GM18517 (cell line): ENCODE data around the gene USP17L26.
"Not testable (repeated sequence)": the region's sequence is repeated elsewhere in the genome, so short reads cannot be mapped to it uniquely, and the experiment has no call there.

Source experiments
- ATAC-seq: cut with Tn5 transposase; IDR thresholded peaks from one replicate; pipeline ENCODE4 v1.9.1; 2021; ENCODE audit warnings: mild to moderate bottlenecking, moderate library complexity; ENCODE audit not compliant: unreplicated experiment

USP17L26 gene, protein sequence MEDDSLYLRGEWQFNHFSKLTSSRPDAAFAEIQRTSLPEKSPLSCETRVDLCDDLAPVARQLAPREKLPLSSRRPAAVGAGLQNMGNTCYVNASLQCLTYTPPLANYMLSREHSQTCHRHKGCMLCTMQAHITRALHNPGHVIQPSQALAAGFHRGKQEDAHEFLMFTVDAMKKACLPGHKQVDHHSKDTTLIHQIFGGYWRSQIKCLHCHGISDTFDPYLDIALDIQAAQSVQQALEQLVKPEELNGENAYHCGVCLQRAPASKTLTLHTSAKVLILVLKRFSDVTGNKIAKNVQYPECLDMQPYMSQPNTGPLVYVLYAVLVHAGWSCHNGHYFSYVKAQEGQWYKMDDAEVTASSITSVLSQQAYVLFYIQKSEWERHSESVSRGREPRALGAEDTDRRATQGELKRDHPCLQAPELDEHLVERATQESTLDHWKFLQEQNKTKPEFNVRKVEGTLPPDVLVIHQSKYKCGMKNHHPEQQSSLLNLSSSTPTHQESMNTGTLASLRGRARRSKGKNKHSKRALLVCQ

DNA sequence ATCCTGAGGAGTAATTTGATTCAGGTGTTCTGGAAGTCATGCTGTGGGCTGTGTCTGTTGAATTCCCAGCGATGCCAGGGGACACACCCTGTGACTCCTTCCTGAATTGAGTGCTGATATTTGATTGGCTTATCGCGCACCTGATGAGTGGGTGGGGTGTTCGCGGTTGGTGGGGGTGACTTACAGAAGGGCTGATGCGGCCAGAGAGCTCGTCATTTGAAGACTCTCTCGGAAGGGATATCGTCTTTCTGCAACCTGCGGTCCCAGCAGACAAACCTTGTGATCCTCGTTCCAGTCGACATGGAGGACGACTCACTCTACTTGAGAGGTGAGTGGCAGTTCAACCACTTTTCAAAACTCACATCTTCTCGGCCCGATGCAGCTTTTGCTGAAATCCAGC, at the start of gene USP17L26:
TSS of gene USP17L26 (plus strand) at position 301 of the 400 bp plus-strand sequence. CDS start at position 301, 0 bp downstream.
- ATAC-seq, result not testable (repeated sequence)

DNA sequence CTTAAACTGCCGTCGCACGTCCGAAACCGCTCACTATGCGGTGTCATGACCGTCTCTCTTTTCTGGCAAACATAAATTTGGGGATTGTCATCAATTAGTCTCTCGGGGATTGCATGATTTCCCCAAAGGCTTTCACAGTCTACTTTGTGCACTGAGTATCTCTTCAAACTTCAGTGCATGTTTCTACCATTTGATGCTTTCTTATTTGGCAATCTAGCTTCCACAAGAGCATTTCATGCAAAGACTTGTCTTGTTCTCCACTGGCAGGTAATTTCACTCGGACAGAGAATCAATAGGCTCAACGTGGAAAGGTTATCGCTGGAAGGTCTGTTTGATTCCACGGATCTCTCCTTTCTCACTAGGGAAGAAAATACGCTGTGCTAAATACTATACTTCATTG, 10.3 kb upstream of the USP17L26 start:
- ATAC-seq, result not testable (repeated sequence)

DNA sequence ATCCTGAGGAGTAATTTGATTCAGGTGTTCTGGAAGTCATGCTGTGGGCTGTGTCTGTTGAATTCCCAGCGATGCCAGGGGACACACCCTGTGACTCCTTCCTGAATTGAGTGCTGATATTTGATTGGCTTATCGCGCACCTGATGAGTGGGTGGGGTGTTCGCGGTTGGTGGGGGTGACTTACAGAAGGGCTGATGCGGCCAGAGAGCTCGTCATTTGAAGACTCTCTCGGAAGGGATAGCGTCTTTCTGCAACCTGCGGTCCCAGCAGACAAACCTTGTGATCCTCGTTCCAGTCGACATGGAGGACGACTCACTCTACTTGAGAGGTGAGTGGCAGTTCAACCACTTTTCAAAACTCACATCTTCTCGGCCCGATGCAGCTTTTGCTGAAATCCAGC, 9.6 kb upstream of the USP17L26 start, which contains the start of gene USP17L24:
TSS of gene USP17L24 (plus strand) at position 301 of the 400 bp plus-strand sequence. CDS start at position 301, 0 bp downstream.
- not testable (repeated sequence) for ATAC-seq

DNA sequence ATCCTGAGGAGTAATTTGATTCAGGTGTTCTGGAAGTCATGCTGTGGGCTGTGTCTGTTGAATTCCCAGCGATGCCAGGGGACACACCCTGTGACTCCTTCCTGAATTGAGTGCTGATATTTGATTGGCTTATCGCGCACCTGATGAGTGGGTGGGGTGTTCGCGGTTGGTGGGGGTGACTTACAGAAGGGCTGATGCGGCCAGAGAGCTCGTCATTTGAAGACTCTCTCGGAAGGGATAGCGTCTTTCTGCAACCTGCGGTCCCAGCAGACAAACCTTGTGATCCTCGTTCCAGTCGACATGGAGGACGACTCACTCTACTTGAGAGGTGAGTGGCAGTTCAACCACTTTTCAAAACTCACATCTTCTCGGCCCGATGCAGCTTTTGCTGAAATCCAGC, 4.8 kb upstream of the USP17L26 start, which contains the start of gene USP17L25:
TSS of gene USP17L25 (plus strand) at position 301 of the 400 bp plus-strand sequence. CDS start at position 301, 0 bp downstream.
- not testable (repeated sequence) for ATAC-seq

DNA sequence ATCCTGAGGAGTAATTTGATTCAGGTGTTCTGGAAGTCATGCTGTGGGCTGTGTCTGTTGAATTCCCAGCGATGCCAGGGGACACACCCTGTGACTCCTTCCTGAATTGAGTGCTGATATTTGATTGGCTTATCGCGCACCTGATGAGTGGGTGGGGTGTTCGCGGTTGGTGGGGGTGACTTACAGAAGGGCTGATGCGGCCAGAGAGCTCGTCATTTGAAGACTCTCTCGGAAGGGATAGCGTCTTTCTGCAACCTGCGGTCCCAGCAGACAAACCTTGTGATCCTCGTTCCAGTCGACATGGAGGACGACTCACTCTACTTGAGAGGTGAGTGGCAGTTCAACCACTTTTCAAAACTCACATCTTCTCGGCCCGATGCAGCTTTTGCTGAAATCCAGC, 4.6 kb downstream of the USP17L26 start, which contains the start of gene USP17L5:
TSS of gene USP17L5 (plus strand) at position 301 of the 400 bp plus-strand sequence. CDS start at position 301, 0 bp downstream.
- not testable (repeated sequence) for ATAC-seq

DNA sequence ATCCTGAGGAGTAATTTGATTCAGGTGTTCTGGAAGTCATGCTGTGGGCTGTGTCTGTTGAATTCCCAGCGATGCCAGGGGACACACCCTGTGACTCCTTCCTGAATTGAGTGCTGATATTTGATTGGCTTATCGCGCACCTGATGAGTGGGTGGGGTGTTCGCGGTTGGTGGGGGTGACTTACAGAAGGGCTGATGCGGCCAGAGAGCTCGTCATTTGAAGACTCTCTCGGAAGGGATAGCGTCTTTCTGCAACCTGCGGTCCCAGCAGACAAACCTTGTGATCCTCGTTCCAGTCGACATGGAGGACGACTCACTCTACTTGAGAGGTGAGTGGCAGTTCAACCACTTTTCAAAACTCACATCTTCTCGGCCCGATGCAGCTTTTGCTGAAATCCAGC, 9.4 kb downstream of the USP17L26 start, which contains the start of gene USP17L27:
TSS of gene USP17L27 (plus strand) at position 301 of the 400 bp plus-strand sequence. CDS start at position 301, 0 bp downstream.
- ATAC-seq, result not testable (repeated sequence)

DNA sequence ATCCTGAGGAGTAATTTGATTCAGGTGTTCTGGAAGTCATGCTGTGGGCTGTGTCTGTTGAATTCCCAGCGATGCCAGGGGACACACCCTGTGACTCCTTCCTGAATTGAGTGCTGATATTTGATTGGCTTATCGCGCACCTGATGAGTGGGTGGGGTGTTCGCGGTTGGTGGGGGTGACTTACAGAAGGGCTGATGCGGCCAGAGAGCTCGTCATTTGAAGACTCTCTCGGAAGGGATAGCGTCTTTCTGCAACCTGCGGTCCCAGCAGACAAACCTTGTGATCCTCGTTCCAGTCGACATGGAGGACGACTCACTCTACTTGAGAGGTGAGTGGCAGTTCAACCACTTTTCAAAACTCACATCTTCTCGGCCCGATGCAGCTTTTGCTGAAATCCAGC, 14.1 kb downstream of the USP17L26 start, which contains the start of gene USP17L28:
TSS of gene USP17L28 (plus strand) at position 301 of the 400 bp plus-strand sequence. CDS start at position 301, 0 bp downstream.
- ATAC-seq, result not testable (repeated sequence)

DNA sequence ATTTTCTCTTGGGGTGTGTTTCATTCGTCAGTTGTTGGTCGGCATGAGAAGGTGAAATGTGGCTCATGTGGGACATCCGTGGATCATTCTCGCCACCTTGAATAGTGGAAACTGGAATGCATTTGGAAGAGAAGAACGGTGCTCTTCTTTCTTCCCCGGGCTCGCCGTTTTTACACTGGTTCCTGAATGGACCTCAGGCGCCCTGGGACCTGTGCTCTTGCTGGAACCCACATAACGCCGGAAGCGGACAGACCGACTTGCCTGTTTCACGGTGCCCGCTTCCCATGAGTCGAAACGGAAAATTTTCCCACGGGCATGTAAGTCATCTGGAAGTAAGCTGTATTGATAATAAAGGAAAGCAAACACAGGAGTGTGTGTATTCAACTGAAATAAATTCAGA, 16.4 kb downstream of the USP17L26 start:
- ATAC-seq, result not testable (repeated sequence)

DNA sequence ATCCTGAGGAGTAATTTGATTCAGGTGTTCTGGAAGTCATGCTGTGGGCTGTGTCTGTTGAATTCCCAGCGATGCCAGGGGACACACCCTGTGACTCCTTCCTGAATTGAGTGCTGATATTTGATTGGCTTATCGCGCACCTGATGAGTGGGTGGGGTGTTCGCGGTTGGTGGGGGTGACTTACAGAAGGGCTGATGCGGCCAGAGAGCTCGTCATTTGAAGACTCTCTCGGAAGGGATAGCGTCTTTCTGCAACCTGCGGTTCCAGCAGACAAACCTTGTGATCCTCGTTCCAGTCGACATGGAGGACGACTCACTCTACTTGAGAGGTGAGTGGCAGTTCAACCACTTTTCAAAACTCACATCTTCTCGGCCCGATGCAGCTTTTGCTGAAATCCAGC, 18.9 kb downstream of the USP17L26 start, which contains the start of gene USP17L29:
TSS of gene USP17L29 (plus strand) at position 301 of the 400 bp plus-strand sequence. CDS start at position 301, 0 bp downstream.
- ATAC-seq, result not testable (repeated sequence)

DNA sequence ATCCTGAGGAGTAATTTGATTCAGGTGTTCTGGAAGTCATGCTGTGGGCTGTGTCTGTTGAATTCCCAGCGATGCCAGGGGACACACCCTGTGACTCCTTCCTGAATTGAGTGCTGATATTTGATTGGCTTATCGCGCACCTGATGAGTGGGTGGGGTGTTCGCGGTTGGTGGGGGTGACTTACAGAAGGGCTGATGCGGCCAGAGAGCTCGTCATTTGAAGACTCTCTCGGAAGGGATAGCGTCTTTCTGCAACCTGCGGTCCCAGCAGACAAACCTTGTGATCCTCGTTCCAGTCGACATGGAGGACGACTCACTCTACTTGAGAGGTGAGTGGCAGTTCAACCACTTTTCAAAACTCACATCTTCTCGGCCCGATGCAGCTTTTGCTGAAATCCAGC, 28.4 kb downstream of the USP17L26 start, which contains the start of gene USP17L30:
TSS of gene USP17L30 (plus strand) at position 301 of the 400 bp plus-strand sequence. CDS start at position 301, 0 bp downstream.
- not testable (repeated sequence) for ATAC-seq

DNA sequence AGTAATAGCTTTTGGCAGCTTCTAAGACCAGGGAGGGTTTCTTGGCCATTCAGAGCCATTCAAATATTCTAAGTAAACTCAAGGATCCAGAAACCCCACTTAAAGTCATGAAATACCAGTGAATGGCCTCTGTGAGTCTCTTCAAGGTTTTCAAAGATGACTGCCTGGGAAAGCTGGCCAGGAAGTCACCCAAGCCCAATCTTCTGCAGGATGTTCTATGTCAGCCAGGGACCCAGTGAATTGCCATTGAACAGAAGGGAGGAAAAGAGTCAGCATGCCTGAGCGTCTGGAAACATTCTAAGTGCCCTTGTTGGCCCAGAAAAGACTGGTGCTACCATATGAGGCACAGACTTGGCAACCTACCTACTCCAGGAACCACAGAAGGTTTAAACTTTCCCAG, 45.4 kb downstream of the USP17L26 start:
- ATAC-seq, result not testable (repeated sequence)

DNA sequence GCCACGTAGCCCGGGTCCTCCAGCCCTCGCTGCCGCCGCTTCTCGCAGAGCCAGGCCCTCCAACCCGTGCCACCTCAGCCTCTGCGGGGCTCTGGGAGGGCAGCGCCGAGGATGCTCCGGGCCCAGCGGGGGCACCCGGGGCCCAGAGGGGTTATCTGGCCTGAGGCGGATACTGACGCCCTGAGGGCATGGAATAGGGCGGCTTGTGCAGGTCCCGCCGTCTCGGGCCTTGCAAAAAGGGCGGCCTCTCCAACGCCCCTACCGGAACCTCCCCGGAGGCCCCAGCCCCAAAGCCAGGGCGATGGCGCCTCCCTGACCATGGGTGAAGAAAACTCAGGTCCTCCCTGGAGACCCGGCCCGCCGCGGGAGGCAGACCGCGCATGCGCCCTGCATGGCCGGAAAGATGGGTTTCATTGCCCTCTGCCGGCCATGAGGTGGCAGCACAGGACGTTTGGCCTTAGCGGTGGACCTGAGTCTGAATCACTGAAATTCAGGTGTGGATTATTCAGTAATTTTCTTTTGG, 46.6 kb downstream of the USP17L26 start:
- not testable (repeated sequence) for ATAC-seq

DNA sequence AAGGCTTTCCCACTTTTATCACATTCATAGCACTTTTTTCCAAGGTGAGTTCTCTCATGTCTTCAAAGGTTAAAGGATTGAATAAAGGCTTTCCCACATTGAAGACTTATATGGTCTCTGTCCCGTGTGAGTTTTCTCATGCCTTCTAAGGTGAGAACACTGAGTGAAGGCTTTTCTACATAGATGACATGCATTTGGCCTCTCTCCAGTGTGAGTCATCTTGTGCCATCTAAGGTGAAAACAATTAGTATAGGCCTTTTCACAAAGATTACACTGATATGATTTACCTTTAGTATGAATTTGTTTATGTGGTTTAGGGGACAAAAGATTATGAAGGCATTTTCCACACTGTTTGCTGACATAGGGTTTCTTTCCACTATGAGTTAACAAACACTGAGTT, 49.7 kb downstream of the USP17L26 start:
- no peak for ATAC-seq
